Loucy (cell line): ENCODE data around the gene C1QC.

Experiments
- H2AFZ ChIP-seq: fragments of 200-600 bp; sonication (generic); 2 replicates; pipeline ENCODE4 v1.6.0; 2016; ENCODE audit warnings: antibody characterized with exemption, mild to moderate bottlenecking, low read length, moderate library complexity
- H3F3A ChIP-seq: fragments of 200-600 bp; 2 replicates; pipeline ENCODE4 v1.6.0; 2016; ENCODE audit warnings: antibody characterized with exemption, low read depth, mild to moderate bottlenecking
- H3K27me3 ChIP-seq: fragments of 200-600 bp; sonication (generic); 2 replicates; pipeline ENCODE4 v1.6.1; 2014; ENCODE audit warnings: low read length, mild to moderate bottlenecking; ENCODE audit not compliant: insufficient read depth, poor library complexity, severe bottlenecking
- H3K36me3 ChIP-seq: fragments of 200-600 bp; sonication (generic); 2 replicates; pipeline ENCODE4 v1.6.1; 2016; ENCODE audit warnings: low read length; ENCODE audit not compliant: insufficient read depth
- H3K4me1 ChIP-seq: fragments of 200-600 bp; sonication (generic); 2 replicates; pipeline ENCODE4 v1.5.1; 2014; ENCODE audit warnings: low read length, mild to moderate bottlenecking; ENCODE audit not compliant: insufficient read depth, poor library complexity, severe bottlenecking
- H3K4me2 ChIP-seq: fragments of 200-600 bp; sonication (generic); 2 replicates; pipeline ENCODE4 v1.6.0; 2014; ENCODE audit warnings: antibody characterized with exemption, low read length, low read depth, mild to moderate bottlenecking; ENCODE audit not compliant: poor library complexity, severe bottlenecking
- H3K4me3 ChIP-seq: fragments of 200-600 bp; sonication (generic); 2 replicates; pipeline ENCODE4 v1.5.1; 2014; ENCODE audit warnings: low read length, mild to moderate bottlenecking, mixed read lengths; ENCODE audit not compliant: poor library complexity, severe bottlenecking
- H3K79me2 ChIP-seq: fragments of 200-600 bp; sonication (generic); 2 replicates; pipeline ENCODE4 v1.6.1; 2014; ENCODE audit warnings: low read length; ENCODE audit not compliant: insufficient read depth
- H3K9ac ChIP-seq: fragments of 200-600 bp; sonication (generic); 2 replicates; pipeline ENCODE4 v1.6.0; 2014; ENCODE audit warnings: mild to moderate bottlenecking, low read depth, low read length, moderate library complexity; ENCODE audit not compliant: poor library complexity, severe bottlenecking
- H3K9me2 ChIP-seq: fragments of 200-600 bp; sonication (generic); replicated peaks from 2 replicates; pipeline ENCODE4 v1.6.1; 2016; ENCODE audit warnings: low read depth, low read length, mixed read lengths
- H3K9me3 ChIP-seq: fragments of 200-600 bp; sonication (generic); 2 replicates; pipeline ENCODE4 v1.6.1; 2014; ENCODE audit warnings: mild to moderate bottlenecking, antibody characterized with exemption, low read length, low read depth; ENCODE audit not compliant: insufficient read depth
- H4K20me1 ChIP-seq: fragments of 200-600 bp; sonication (generic); 2 replicates; pipeline ENCODE4 v1.6.0; 2014; ENCODE audit warnings: antibody characterized with exemption, low read length, mild to moderate bottlenecking; ENCODE audit not compliant: insufficient read depth, poor library complexity, severe bottlenecking
- EZH2phosphoT487 ChIP-seq: fragments of 200-600 bp; IDR thresholded peaks from 2 replicates; pipeline ENCODE4 v1.6.1; 2018; ENCODE audit warnings: antibody characterized with exemption, mild to moderate bottlenecking, moderate library complexity, borderline replicate concordance
- TF ChIP-seq, protein P1 (sequence below): fragments of 200-600 bp; sonication (generic); conservative IDR thresholded peaks from 2 replicates; pipeline ENCODE4 v1.5.1; 2014; ENCODE audit warnings: mild to moderate bottlenecking, antibody characterized with exemption, low read length

The C1QC gene

DNA sequence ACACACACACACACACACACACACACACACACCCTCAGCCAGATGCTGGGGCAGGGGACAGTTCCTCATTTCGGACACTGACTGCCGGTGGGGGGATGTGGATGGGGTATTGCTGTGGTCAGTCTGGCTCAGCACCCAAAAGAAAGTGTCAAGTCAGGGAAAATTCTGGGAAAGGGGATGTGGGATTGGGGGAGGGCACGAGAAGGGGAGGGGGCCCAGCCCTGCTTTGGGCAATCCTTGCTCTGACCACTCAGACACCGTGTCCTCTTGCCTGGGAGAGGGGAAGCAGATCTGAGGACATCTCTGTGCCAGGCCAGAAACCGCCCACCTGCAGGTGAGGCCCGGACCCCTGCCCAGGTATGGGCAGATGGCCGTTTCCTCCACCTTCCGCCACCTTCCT is at the start of gene C1QC:
C1QC (plus strand) TSS at position 253 of the 400 bp plus-strand sequence. CDS start 391 bp downstream, outside the sequence.
- no peaks in the 10 kb centered on the region for H3K4me1 ChIP-seq
- H3K79me2 ChIP-seq = no peaks in the 10 kb centered on the region
- no peak within 1 kb of the TSS for H3K4me2 ChIP-seq
- TF ChIP-seq, protein P1, sequence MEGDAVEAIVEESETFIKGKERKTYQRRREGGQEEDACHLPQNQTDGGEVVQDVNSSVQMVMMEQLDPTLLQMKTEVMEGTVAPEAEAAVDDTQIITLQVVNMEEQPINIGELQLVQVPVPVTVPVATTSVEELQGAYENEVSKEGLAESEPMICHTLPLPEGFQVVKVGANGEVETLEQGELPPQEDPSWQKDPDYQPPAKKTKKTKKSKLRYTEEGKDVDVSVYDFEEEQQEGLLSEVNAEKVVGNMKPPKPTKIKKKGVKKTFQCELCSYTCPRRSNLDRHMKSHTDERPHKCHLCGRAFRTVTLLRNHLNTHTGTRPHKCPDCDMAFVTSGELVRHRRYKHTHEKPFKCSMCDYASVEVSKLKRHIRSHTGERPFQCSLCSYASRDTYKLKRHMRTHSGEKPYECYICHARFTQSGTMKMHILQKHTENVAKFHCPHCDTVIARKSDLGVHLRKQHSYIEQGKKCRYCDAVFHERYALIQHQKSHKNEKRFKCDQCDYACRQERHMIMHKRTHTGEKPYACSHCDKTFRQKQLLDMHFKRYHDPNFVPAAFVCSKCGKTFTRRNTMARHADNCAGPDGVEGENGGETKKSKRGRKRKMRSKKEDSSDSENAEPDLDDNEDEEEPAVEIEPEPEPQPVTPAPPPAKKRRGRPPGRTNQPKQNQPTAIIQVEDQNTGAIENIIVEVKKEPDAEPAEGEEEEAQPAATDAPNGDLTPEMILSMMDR = no peak
- TF ChIP-seq EZH2phosphoT487 = no peak
- no peak within 1 kb of the TSS for H2AFZ ChIP-seq
- H3K36me3 ChIP-seq = no peaks in the 10 kb centered on the region
- no peak within 1 kb of the TSS for H3K4me3 ChIP-seq
- H3K27me3 ChIP-seq = no peaks in the 10 kb centered on the region
- no peaks in the 10 kb centered on the region for H3K9me2 ChIP-seq
- no peaks in the 10 kb centered on the region for H3K9me3 ChIP-seq
- H3K9ac ChIP-seq = no peak within 1 kb of the TSS
- H4K20me1 ChIP-seq = no peaks in the 10 kb centered on the region
- no peaks in the 10 kb centered on the region for H3F3A ChIP-seq

DNA sequence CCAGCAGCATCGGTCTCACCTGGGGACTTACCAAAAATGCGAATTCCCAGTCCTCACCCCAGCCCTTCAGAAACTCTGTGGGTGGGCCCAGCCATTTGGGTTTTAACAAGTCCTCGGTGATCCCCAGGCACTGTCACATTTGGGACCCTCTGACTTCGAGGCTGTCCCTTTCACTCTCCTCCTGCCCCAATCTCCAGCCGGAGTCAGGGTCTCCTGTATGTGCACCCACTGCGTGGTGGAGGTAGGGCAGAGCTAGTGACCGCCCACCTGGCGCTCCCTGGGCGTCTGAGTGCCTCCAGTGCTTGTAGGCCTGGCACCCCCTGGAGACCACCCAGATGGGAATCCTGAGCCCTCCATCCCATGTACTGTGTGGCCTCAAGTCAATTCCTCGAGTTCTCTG is 49.0 kb upstream of the C1QC start:
- H3K4me1 ChIP-seq = no peaks in the 10 kb centered on the region
- no peaks in the 10 kb centered on the region for H3K36me3 ChIP-seq

DNA sequence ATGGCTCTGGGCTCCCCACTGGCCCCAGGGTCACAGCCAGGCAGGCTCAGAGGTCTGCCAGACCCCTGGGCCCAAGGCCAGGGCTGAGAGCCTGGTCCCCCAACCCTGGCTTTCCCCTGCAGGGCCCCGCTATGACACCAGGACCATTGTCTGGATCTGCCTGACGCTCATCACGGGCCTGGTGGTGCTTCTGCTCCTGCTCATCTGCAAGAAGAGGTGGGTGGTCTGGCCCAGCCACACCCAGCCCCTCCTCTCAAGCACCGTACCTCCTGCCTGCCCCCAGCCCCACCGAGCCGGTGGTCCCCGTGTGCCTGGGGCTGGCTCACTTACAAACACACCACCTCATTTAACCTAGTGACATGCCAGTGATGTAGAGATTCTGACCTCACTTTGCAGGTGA is 48.3 kb upstream of the C1QC start:
- Histone ChIP-seq H3K9me3 (no peaks in the 10 kb centered on the region), H3K9ac (no peak overlapping the region), H3K36me3 (no peaks in the 10 kb centered on the region), H3K4me1 (no peaks in the 10 kb centered on the region), H3K4me3 (no peak overlapping the region), H3K9me2 (no peaks in the 10 kb centered on the region), H3K79me2 (no peaks in the 10 kb centered on the region), H2AFZ (no peak overlapping the region), H3K27me3 (no peaks in the 10 kb centered on the region), H3F3A (no peaks in the 10 kb centered on the region), H3K4me2 (no peak overlapping the region), H4K20me1 (no peaks in the 10 kb centered on the region)
- TF ChIP-seq, protein P1 = no peak
- no peak for TF ChIP-seq EZH2phosphoT487

More for the DNA sequence above, 49.0 kb upstream of the C1QC start:
- Histone ChIP-seq H4K20me1 (no peaks in the 10 kb centered on the region), H3K27me3 (no peaks in the 10 kb centered on the region), H3K9me3 (no peaks in the 10 kb centered on the region), H3K9ac (no peak overlapping the region), H2AFZ (no peak overlapping the region), H3K9me2 (no peaks in the 10 kb centered on the region), H3K79me2 (no peaks in the 10 kb centered on the region), H3K4me2 (no peak overlapping the region), H3K4me3 (no peak overlapping the region), H3F3A (no peaks in the 10 kb centered on the region)
- TF ChIP-seq, protein P1 = no peak
- TF ChIP-seq EZH2phosphoT487 = no peak
